ENCODE data around the gene BLCAP.
"Not testable (repeated sequence)": the region's sequence is repeated elsewhere in the genome, so short reads cannot be mapped to it uniquely, and the experiment has no call there.

The BLCAP gene

GRCh38 chr20:37543828-37544227, 16.2 kb upstream of the BLCAP start:
- peak; percentile 50 for TF ChIP-seq CTCF (IDR thresholded peaks at IDR 0.05; ENCODE audit: low read depth, low read length)
- H3K4me3 ChIP-seq (replicated peaks in 1 of 2; ENCODE audit: low read depth in 2 of 2, low read length in 2 of 2), result no peak overlapping the region
- peak; percentile 59 to 66 for DNase-seq (ENCODE audit: low read depth in 2 of 2)

- no peak for TF ChIP-seq CTCF (IDR thresholded peaks at IDR 0.05; ENCODE audit: low read depth, low read length)
- no peak for DNase-seq (ENCODE audit: low read depth in 2 of 2)
- H3K4me3 ChIP-seq (replicated peaks in 1 of 2; ENCODE audit: low read depth in 2 of 2, low read length in 2 of 2), result no peak overlapping the region
Observed at GRCh38 chr20:37542281-37542680, 14.6 kb upstream of the BLCAP start.

- no peak overlapping the region for H3K4me3 ChIP-seq (replicated peaks in 1 of 2; ENCODE audit: low read depth in 2 of 2, low read length in 2 of 2)
- TF ChIP-seq CTCF (IDR thresholded peaks at IDR 0.05; ENCODE audit: low read depth, low read length), result no peak
- DNase-seq (ENCODE audit: low read depth in 2 of 2), result no peak
Observed at GRCh38 chr20:37541326-37541725, 13.7 kb upstream of the BLCAP start.

GRCh38 chr20:37540838-37541237, 13.2 kb upstream of the BLCAP start:
- not testable (repeated sequence) for H3K4me3 ChIP-seq (replicated peaks in 1 of 2; ENCODE audit: low read depth in 2 of 2, low read length in 2 of 2); DNase-seq (ENCODE audit: low read depth in 2 of 2)

GRCh38 chr20:37540001-37540400, 12.3 kb upstream of the BLCAP start:
- TF ChIP-seq CTCF (IDR thresholded peaks at IDR 0.05; ENCODE audit: low read depth, low read length), result no peak
- no peak for DNase-seq (ENCODE audit: low read depth in 2 of 2)
- H3K4me3 ChIP-seq (replicated peaks in 1 of 2; ENCODE audit: low read depth in 2 of 2, low read length in 2 of 2), result no peak overlapping the region

GRCh38 chr20:37539424-37539823, 11.7 kb upstream of the BLCAP start:
- DNase-seq (ENCODE audit: low read depth in 2 of 2), result no peak
- TF ChIP-seq CTCF (IDR thresholded peaks at IDR 0.05; ENCODE audit: low read depth, low read length), result no peak
- H3K4me3 ChIP-seq (replicated peaks in 1 of 2; ENCODE audit: low read depth in 2 of 2, low read length in 2 of 2), result no peak overlapping the region

- peak; percentile 65 to 74 for DNase-seq (ENCODE audit: low read depth in 2 of 2)
- no peak for TF ChIP-seq CTCF (IDR thresholded peaks at IDR 0.05; ENCODE audit: low read depth, low read length)
Observed at GRCh38 chr20:37538003-37538402, 10.3 kb upstream of the BLCAP start.

More at GRCh38 chr20:37538003-37538402, 10.3 kb upstream of the BLCAP start:
- no peak overlapping the region for H3K4me3 ChIP-seq (replicated peaks in 1 of 2; ENCODE audit: low read depth in 2 of 2, low read length in 2 of 2)

Measured in cardiac fibroblast (primary cell).